Hematopoietic multipotent progenitor cell treated with erythropoietin and hydrocortisone succinate and interleukin-3 and kit ligand, for 15 days (in vitro differentiated cells): ENCODE results near the gene FAM20C.

Experiments
- DNase-seq: peaks from one replicate; pipeline ENCODE4 v3.0.0-alpha.2; 2015; ENCODE audit warnings: low spot score

Gene FAM20C

DNA sequence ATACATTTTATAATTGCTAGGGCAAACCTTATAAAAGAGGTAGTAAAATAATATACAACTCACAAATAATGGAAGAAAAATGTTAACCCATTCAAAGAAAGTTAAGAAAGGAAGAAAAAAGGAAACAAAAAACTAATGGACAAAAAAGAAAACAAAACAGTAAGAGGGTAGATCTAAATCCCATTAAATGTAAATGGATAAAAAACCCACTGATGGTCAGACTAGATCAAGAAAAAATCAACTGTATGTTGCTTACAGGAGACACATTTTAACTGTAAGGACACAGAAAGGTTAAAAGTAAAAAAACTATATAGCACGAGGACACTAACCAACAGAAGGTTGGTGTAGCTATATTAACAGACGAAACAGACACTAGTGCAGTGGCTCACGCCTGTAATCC is 115.6 kb downstream of the FAM20C start:
- no peak for DNase-seq

DNA sequence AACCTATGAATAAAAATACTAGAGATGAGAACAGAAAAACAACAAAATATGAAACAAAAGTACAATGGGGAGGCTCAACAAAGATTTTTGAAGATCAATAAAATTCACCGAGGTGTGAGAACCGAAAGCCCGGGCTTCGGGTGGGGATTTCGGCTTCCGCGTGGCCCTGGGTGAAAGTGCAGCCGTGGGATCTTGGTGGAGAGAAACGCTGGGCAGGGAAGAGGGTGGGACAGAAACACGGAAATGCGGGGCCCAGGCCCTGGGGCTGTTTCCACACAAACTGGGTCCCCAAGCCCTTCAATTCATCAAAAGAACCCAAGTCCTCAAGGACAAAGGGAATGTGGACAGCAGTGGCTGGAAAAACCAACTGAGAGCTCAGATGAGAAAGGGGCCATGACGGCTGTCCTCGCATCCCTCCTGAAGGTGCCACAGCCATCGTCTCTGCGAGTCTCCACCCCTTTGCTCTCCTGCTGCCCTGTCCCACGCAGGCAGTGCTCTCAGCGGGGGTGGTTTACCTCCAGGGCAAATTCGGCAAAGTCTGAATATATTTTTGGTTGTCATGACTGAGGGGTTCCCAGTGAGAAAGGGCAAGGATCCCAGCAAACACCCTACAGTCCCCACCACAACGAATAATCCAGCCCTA is 117.3 kb downstream of the FAM20C start:
- DNase-seq: no peak
